Measurements from ENCODE around the gene FYCO1. TPM values are rescaled to one million over a fixed set of nuclear protein-coding genes. Genes with fewer than 3 reads are reported as not detected.

The FYCO1 gene
- total RNA-seq, 1 donor from 2014 or later: 40.9 TPM

GRCh38 chr3:45906681-45907407 is 88.8 kb downstream of the FYCO1 start:
- Histone ChIP-seq H3K36me3 (no peaks in the 10 kb centered on the region), H3K27ac (no peak overlapping the region), H3K4me3 (no peak overlapping the region), H3K9me3 (no peaks in the 10 kb centered on the region), H3K4me1 (no peaks in the 10 kb centered on the region), H3K27me3 (ENCODE audit: low read depth) (no peaks in the 10 kb centered on the region)
- intact Hi-C loops (cut with DNase I): no loop called here
- TF ChIP-seq CTCF (IDR thresholded peaks at IDR 0.05): no peak
- ATAC-seq: peak; percentile 19 to 38
- no peak for DNase-seq

DNA sequence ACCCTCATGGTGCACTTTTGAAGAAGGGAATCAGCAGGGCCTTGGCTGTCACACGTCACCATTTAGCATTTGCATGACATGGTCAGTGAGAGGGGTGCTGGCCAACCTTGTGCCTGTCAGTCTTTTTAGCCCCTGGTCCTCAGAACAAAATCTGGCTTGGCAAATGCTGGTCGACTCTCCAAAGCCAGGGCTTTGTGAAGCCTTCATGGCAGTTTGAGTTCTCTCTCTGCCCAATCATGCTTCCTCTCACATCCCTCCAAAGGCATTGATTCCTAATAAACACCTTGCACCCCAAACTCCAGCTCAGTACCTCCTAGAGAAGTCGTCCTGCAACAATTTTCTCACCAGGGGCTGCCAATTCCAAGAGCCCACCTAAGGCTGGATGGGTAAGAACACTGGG is 89.9 kb downstream of the FYCO1 start:
- ATAC-seq: no peak
- no peak for TF ChIP-seq CTCF (IDR thresholded peaks at IDR 0.05)
- Histone ChIP-seq H3K9me3 (no peaks in the 10 kb centered on the region), H3K27ac (no peak overlapping the region), H3K4me3 (no peak overlapping the region), H3K27me3 (ENCODE audit: low read depth) (no peaks in the 10 kb centered on the region), H3K36me3 (no peaks in the 10 kb centered on the region), H3K4me1 (no peaks in the 10 kb centered on the region)
- intact Hi-C loops (cut with DNase I): no loop called here
- no peak for DNase-seq

DNA sequence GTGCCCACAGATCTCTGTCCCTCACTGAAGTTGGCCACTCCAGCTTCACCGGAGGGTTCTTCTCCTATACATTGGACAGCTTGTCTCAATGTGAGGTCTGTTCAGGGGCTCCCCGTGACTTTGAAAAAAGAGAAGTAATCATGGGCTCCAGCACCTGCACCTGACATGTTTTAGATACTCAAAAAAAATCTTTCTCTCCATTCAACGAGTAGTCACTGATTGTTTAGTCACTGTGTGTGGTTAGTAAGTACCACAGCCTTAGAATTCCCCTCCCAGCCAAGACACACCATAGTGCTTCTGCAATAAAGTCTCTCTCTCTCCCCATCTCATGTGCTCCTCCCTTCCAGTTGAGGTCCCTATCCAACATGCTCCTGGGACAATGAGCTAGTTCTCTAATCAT is 90.7 kb downstream of the FYCO1 start:
- H3K27me3 ChIP-seq (ENCODE audit: low read depth): no peaks in the 10 kb centered on the region
- DNase-seq (no peak), ATAC-seq (no peak)
- no peaks in the 10 kb centered on the region for H3K36me3 ChIP-seq
- intact Hi-C loops (cut with DNase I): no loop called here
- no peak overlapping the region for H3K4me3 ChIP-seq
- H3K4me1 ChIP-seq: no peaks in the 10 kb centered on the region
- H3K27ac ChIP-seq: no peak overlapping the region
- H3K9me3 ChIP-seq: no peaks in the 10 kb centered on the region
- no peak for TF ChIP-seq CTCF (IDR thresholded peaks at IDR 0.05)

DNA sequence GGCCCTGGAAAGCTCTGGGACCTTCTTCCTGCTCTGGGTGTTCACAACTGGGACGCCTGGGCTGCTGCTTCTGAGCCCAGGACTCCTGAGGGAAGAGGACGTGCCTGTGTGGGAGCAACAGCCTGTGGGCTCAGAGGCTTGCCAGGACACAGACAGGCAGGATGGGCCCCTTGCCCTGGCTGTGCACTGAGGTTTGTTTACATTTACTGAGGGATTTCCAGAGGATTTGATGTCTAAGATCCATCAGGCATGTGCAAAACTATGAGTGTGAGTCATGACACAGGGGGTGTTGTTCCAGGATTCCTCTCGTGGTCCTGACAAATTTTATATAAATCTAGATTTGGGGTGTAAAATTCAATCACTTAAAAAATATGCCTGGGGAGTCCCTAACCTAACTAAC is 98.7 kb downstream of the FYCO1 start:
- DNase-seq (no peak), ATAC-seq (no peak)
- no peak overlapping the region for H3K27ac ChIP-seq
- H3K9me3 ChIP-seq: no peaks in the 10 kb centered on the region
- no peaks in the 10 kb centered on the region for H3K27me3 ChIP-seq (ENCODE audit: low read depth)
- no peaks in the 10 kb centered on the region for H3K36me3 ChIP-seq
- no peaks in the 10 kb centered on the region for H3K4me1 ChIP-seq
- H3K4me3 ChIP-seq: no peak overlapping the region
- no peak for TF ChIP-seq CTCF (IDR thresholded peaks at IDR 0.05)
- intact Hi-C loops (cut with DNase I): no loop called here

DNA sequence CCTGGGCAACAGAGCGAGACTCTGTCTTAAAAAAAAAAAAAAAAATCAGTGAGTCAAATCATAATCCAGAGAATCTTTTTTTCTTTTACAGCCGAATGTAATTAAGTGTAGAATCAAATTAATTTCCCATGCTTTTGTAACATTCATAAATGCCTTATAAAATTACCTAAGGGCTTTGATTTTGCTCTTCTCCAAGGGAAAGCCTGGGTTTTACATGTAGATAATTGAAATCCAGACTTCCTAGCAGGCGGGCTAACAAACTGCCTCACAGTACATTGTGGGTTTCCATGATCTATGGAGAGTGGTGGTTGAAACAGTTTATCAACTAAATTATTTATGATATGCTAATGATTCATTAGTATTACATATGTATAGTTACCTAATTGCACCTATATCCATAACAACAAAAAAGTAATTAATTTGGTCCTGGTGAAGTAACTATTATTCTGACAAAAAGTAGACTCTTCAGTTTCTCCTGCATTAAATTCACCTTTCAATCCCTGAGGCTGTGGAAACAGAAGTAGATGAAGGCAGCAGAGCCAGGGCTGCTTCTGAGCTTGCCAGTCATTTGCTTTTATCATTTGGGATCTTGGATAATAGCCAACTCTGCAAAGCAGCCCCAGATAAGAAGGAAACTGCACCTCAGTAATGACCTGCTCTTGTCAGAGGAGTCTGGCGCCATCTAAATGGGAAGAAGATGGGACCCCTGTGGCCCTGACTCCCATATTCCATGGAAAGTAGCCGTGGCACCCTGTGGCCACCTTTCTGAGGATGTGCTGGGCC is 99.7 kb downstream of the FYCO1 start:
- Histone ChIP-seq H3K4me1 (no peaks in the 10 kb centered on the region), H3K9me3 (no peaks in the 10 kb centered on the region), H3K4me3 (no peak overlapping the region), H3K36me3 (no peaks in the 10 kb centered on the region), H3K27ac (no peak overlapping the region), H3K27me3 (ENCODE audit: low read depth) (no peaks in the 10 kb centered on the region)
- no peak for ATAC-seq
- TF ChIP-seq CTCF (IDR thresholded peaks at IDR 0.05): no peak
- no peak for DNase-seq
- intact Hi-C loops (cut with DNase I): no loop called here
